Vagina (tissue), 2 donors: ENCODE measurements around the gene TNFRSF21.

Experiments
- POLR2A ChIP-seq, 2 donors: fragments of 450-650 bp; IDR thresholded peaks; one replicate each; pipeline ENCODE4 v1.6.1; 2017; ENCODE audit warnings: antibody characterized with exemption in 2 of 2, mild to moderate bottlenecking in 2 of 2, moderate library complexity in 2 of 2
- TF ChIP-seq, protein P1 (sequence below), 3 experiments: fragments of 450-650 bp in 2 of 3; fragments of 200-600 bp in 1 of 3; sonication (generic) in 1 of 3; IDR thresholded peaks; one replicate each; pipeline ENCODE4 v1.5.1; 2017 to 2019; ENCODE audit warnings: antibody characterized with exemption in 3 of 3, mild to moderate bottlenecking in 2 of 3, moderate library complexity in 2 of 3

DNA sequence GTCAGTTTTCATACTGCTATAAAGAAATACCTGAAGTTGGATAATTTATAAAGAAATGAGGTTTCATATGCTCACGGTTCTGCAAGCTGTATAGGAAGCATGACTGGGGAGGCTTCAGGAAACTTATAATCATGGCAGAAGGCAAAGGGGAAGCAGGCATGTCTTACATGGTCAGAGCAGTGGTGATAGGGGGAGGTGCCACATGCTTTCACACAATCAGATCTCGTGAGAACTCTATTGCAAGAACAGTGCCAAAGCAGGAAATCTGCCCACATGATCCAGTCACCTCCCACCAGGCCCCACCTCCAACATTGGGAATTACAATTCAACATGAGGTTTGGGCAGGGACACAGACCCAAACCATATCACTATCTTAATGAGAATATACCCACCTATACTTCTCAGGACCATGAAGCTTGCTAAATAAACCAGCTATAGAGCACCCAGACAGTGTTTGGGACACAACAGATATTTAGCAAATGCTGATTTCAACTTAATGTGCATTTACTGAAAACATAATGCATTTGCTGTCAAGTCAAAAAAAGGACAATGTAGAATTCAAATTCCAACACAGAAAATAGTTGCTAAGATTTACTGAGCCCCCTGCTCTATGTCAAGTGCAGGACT lies 63.8 kb downstream of the TNFRSF21 start:
- TF ChIP-seq, protein P1, sequence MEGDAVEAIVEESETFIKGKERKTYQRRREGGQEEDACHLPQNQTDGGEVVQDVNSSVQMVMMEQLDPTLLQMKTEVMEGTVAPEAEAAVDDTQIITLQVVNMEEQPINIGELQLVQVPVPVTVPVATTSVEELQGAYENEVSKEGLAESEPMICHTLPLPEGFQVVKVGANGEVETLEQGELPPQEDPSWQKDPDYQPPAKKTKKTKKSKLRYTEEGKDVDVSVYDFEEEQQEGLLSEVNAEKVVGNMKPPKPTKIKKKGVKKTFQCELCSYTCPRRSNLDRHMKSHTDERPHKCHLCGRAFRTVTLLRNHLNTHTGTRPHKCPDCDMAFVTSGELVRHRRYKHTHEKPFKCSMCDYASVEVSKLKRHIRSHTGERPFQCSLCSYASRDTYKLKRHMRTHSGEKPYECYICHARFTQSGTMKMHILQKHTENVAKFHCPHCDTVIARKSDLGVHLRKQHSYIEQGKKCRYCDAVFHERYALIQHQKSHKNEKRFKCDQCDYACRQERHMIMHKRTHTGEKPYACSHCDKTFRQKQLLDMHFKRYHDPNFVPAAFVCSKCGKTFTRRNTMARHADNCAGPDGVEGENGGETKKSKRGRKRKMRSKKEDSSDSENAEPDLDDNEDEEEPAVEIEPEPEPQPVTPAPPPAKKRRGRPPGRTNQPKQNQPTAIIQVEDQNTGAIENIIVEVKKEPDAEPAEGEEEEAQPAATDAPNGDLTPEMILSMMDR (IDR thresholded peaks at IDR 0.05): no peak
- TF ChIP-seq POLR2A (IDR thresholded peaks at IDR 0.05): no peak
